GM12873 (cell line): ENCODE data around the gene KRTAP29-1.

Experiments
- CTCF ChIP-seq: IDR thresholded peaks from 2 replicates; pipeline ENCODE4 v1.5.1; 2012; ENCODE audit warnings: low read depth, mild to moderate bottlenecking, moderate library complexity, low read length, control low read depth; ENCODE audit not compliant: insufficient read depth; ENCODE audit errors: missing control alignments

The KRTAP29-1 gene

GRCh38 chr17:41304091-41304490 is 1.4 kb upstream of the KRTAP29-1 start:
- no peak for TF ChIP-seq CTCF

GRCh38 chr17:41302981-41303380 is 330 bp upstream of the KRTAP29-1 start:
- no peak for TF ChIP-seq CTCF

GRCh38 chr17:41301204-41301790 is 1.4 kb downstream of the KRTAP29-1 start:
- no peak for TF ChIP-seq CTCF

- TF ChIP-seq CTCF, result no peak
Observed at GRCh38 chr17:41298458-41299135, 4.1 kb downstream of the KRTAP29-1 start.

DNA sequence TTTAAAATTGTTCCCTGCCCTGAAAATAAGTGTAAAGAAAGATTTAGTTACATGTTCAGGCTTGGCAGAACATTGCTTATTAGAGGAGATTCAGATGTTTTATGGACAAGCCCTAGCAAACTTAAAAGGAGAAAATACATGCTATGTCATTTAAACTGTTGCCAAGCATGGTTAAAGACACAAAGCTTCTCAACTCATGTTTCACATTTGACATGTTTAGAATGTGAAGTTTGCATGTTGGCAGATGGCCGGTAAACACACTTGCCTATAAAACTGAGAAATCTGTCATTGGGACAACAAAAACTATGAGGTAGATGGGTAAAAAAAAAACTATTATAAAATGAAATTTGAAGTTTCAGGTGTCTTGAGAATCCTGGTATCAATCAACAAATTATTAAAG is 5.8 kb downstream of the KRTAP29-1 start:
- no peak for TF ChIP-seq CTCF

GRCh38 chr17:41294016-41294415 is 8.6 kb downstream of the KRTAP29-1 start:
- no peak for TF ChIP-seq CTCF

GRCh38 chr17:41287050-41287449 is 15.6 kb downstream of the KRTAP29-1 start:
- no peak for TF ChIP-seq CTCF

DNA sequence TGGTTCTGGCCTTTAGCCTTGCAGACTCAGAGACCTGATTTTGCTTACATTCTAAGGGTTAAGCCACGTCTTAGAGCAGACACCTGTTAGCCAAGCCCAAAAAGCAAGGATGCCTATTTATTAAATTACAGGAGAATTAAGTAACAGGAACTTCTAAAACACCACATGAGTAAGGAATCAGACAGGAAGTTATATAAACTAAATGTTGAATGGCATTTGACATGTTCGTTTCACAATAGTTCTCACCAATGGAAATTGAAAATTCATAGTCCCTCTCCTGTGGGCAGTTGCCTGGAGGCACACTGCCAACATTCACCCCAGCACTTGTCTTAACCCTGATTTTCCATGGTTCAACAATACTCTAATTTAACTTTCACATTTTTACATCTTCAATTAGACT is 18.1 kb downstream of the KRTAP29-1 start:
- TF ChIP-seq CTCF, result no peak
